H9 (cell line): ENCODE results near the gene MVD. TPM values are rescaled to one million over a fixed set of nuclear protein-coding genes. Genes with fewer than 3 reads are reported as not detected.

Experiments used
- DNase-seq: peaks from one replicate; pipeline ENCODE4 v3.0.0-alpha.2; 2017
- H2AFZ ChIP-seq: one replicate; pipeline ENCODE4 v1.6.1; 2013; ENCODE audit warnings: mild to moderate bottlenecking, low read length, control low read depth, moderate library complexity
- H2AK5ac ChIP-seq: 2 replicates; pipeline ENCODE4 v1.6.1; 2013; ENCODE audit warnings: low read length, control low read depth, mixed read lengths; ENCODE audit not compliant: insufficient read length
- H2BK120ac ChIP-seq: one replicate; pipeline ENCODE4 v1.6.1; 2013; ENCODE audit warnings: low read depth, mild to moderate bottlenecking, low read length, control low read depth, inconsistent platforms; ENCODE audit not compliant: poor library complexity, severe bottlenecking
- H2BK12ac ChIP-seq: 2 replicates; pipeline ENCODE4 v1.6.1; 2013; ENCODE audit warnings: low read length, control low read depth, mixed read lengths, low read depth; ENCODE audit not compliant: insufficient read length
- H2BK15ac ChIP-seq: 2 replicates; pipeline ENCODE4 v1.6.1; 2013; ENCODE audit warnings: low read depth, low read length, control low read depth
- H2BK20ac ChIP-seq: one replicate; pipeline ENCODE4 v1.6.1; 2013; ENCODE audit warnings: low read depth, mild to moderate bottlenecking, low read length, control low read depth, inconsistent platforms; ENCODE audit not compliant: poor library complexity, severe bottlenecking
- H2BK5ac ChIP-seq: 2 replicates; pipeline ENCODE4 v1.6.1; 2013; ENCODE audit warnings: low read length, control low read depth, mixed read lengths; ENCODE audit not compliant: insufficient read length
- H3K14ac ChIP-seq: 2 replicates; pipeline ENCODE4 v1.6.1; 2013; ENCODE audit warnings: low read length, control low read depth; ENCODE audit not compliant: insufficient read depth
- H3K18ac ChIP-seq: 2 replicates; pipeline ENCODE4 v1.6.1; 2013; ENCODE audit warnings: low read depth, mild to moderate bottlenecking, mixed read lengths, low read length, control low read depth; ENCODE audit not compliant: insufficient read length
- H3K23ac ChIP-seq: 2 replicates; pipeline ENCODE4 v1.6.1; 2013; ENCODE audit warnings: low read length, control low read depth, mixed read lengths, low read depth; ENCODE audit not compliant: insufficient read length
- H3K23me2 ChIP-seq: 2 replicates; pipeline ENCODE4 v1.6.1; 2013; ENCODE audit warnings: low read depth, mild to moderate bottlenecking, mixed read lengths, low read length, control low read depth; ENCODE audit not compliant: insufficient read length, poor library complexity, severe bottlenecking
- H3K27ac ChIP-seq: 2 replicates; pipeline ENCODE4 v1.5.1; 2013; ENCODE audit warnings: low read length, control low read depth, mixed read lengths, low read depth; ENCODE audit not compliant: insufficient read length
- H3K27me3 ChIP-seq: 2 replicates; pipeline ENCODE4 v1.6.1; 2013; ENCODE audit warnings: low read length, control low read depth, inconsistent platforms; ENCODE audit not compliant: insufficient read depth
- H3K4ac ChIP-seq: 2 replicates; pipeline ENCODE4 v1.6.1; 2013; ENCODE audit warnings: low read depth, mild to moderate bottlenecking, control low read depth, inconsistent platforms, low read length, moderate library complexity
- H3K4me1 ChIP-seq: 2 replicates; pipeline ENCODE4 v1.6.1; 2013; ENCODE audit warnings: low read length, control low read depth, inconsistent platforms; ENCODE audit not compliant: insufficient read depth
- H3K4me2 ChIP-seq: 2 replicates; pipeline ENCODE4 v1.6.1; 2013; ENCODE audit warnings: low read length, control low read depth, mixed read lengths; ENCODE audit not compliant: insufficient read length, insufficient read depth
- H3K56ac ChIP-seq: 2 replicates; pipeline ENCODE4 v1.6.1; 2013; ENCODE audit warnings: low read depth, mild to moderate bottlenecking, mixed read lengths, low read length, control low read depth; ENCODE audit not compliant: insufficient read length
- H3K79me1 ChIP-seq: 2 replicates; pipeline ENCODE4 v1.6.1; 2013; ENCODE audit warnings: low read depth, mild to moderate bottlenecking, moderate library complexity, low read length, control low read depth, inconsistent platforms; ENCODE audit not compliant: insufficient read depth, poor library complexity, severe bottlenecking
- H3K79me2 ChIP-seq: 2 replicates; pipeline ENCODE4 v1.6.1; 2013; ENCODE audit warnings: low read length, control low read depth, inconsistent platforms; ENCODE audit not compliant: insufficient read depth
- H3K9ac ChIP-seq: 2 replicates; pipeline ENCODE4 v1.6.1; 2013; ENCODE audit warnings: low read length, control low read depth, mixed read lengths; ENCODE audit not compliant: insufficient read length; ENCODE audit errors: extremely low read depth
- H3K9me3 ChIP-seq: one replicate; pipeline ENCODE4 v1.6.1; 2013; ENCODE audit warnings: low read depth, low read length, inconsistent platforms; ENCODE audit not compliant: control insufficient read depth
- H3T11ph ChIP-seq: one replicate; pipeline ENCODE4 v1.6.1; 2013; ENCODE audit warnings: mild to moderate bottlenecking, low read length, control low read depth, inconsistent platforms
- H4K20me1 ChIP-seq: one replicate; pipeline ENCODE4 v1.6.1; 2013; ENCODE audit not compliant: control insufficient read depth, insufficient read length, insufficient read depth
- H4K5ac ChIP-seq: 2 replicates; pipeline ENCODE4 v1.6.1; 2013; ENCODE audit warnings: low read depth, mild to moderate bottlenecking, mixed read lengths, low read length, control low read depth; ENCODE audit not compliant: insufficient read length
- H4K8ac ChIP-seq: replicated peaks from 2 replicates; pipeline ENCODE4 v1.6.1; 2013; ENCODE audit warnings: low read length, control low read depth, mixed read lengths, low read depth; ENCODE audit not compliant: insufficient read length
- H4K91ac ChIP-seq: 2 replicates; pipeline ENCODE4 v1.6.1; 2013; ENCODE audit warnings: low read depth, mild to moderate bottlenecking, moderate library complexity, mixed read lengths, low read length, control low read depth; ENCODE audit not compliant: insufficient read length
- H3K27ac Mint-ChIP-seq, 3 experiments: 2 replicates in 2 of 3; 3 replicates in 1 of 3; pipeline ENCODE4 v1.8.0; 2020 to 2021; ENCODE audit warnings: mixed read lengths in 3 of 3, mild to moderate bottlenecking in 1 of 3, moderate library complexity in 1 of 3
- H3K27me3 Mint-ChIP-seq: 2 replicates; pipeline ENCODE4 v1.8.0; 2021; ENCODE audit warnings: low read depth, mild to moderate bottlenecking, moderate library complexity, mixed read lengths
- H3K36me3 Mint-ChIP-seq, 3 experiments: 2 replicates in 2 of 3; 3 replicates in 1 of 3; pipeline ENCODE4 v1.8.0; 2020 to 2021; ENCODE audit warnings: low read depth in 3 of 3, mixed read lengths in 3 of 3; ENCODE audit not compliant: insufficient read depth in 1 of 3
- H3K4me1 Mint-ChIP-seq, 2 experiments: 2 replicates each; pipeline ENCODE4 v1.8.0; 2020; ENCODE audit warnings: mixed read lengths in 2 of 2
- H3K4me3 Mint-ChIP-seq, 2 experiments: 2 replicates in 1 of 2; 3 replicates in 1 of 2; pipeline ENCODE4 v1.8.0; 2020 to 2021; ENCODE audit warnings: mild to moderate bottlenecking in 2 of 2, mixed read lengths in 2 of 2, moderate library complexity in 1 of 2
- H3K9me3 Mint-ChIP-seq, 2 experiments: 2 replicates in 1 of 2; 3 replicates in 1 of 2; pipeline ENCODE4 v1.8.0; 2020; ENCODE audit warnings: mild to moderate bottlenecking in 2 of 2, mixed read lengths in 2 of 2, moderate library complexity in 1 of 2
- WGBS: extraction: QIAGEN DNeasy Blood & Tissue Kit; methylation state at CpG from one replicate; pipeline ENCODE4 v1.1.7; 2013; ENCODE audit warnings: missing lambda C conversion rate, low lambda C conversion rate, mixed read lengths; ENCODE audit not compliant: insufficient read length; ENCODE audit errors: extremely low coverage; 5-methylcytosine and 5-hydroxymethylcytosine counted together
- total RNA-seq: library from RNA; stranded (reverse); gene quantifications from 2 replicates; pipeline ENCODE4 v1.2.1, GENCODE V29; 2021
- TF ChIP-seq, protein P1 (sequence below): fragments of 200-600 bp; sonication (generic); conservative IDR thresholded peaks from 3 replicates; pipeline ENCODE4 v1.8.0; 2021; ENCODE audit warnings: antibody characterized with exemption, mild to moderate bottlenecking

MVD gene
- total RNA-seq, 1 experiment from 2014 or later: 53.2 TPM

- Histone ChIP-seq H3K4ac (no peak overlapping the region), H3K23ac (no peak overlapping the region), H3T11ph (no peak overlapping the region), H3K56ac (no peak overlapping the region), H3K4me2 (peak overlapping the region; percentile 54), H2BK5ac (no peak overlapping the region), H3K23me2 (peaks cover 15% of the 10 kb centered on the region), H3K9me3 (no peaks in the 10 kb centered on the region), H3K27me3 (no peaks in the 10 kb centered on the region), H2BK15ac (no peak overlapping the region), H3K79me1 (no peaks in the 10 kb centered on the region), H2AK5ac (no peak overlapping the region), H2BK20ac (no peak overlapping the region), H3K18ac (no peak overlapping the region), H4K5ac (no peak overlapping the region), H3K27ac (no peak overlapping the region), H2BK120ac (no peak overlapping the region), H3K14ac (no peak overlapping the region), H3K9ac (no peak overlapping the region), H4K8ac (no peak overlapping the region), H3K79me2 (no peaks in the 10 kb centered on the region), H3K4me1 (no peaks in the 10 kb centered on the region; the same call in 1 of the 2 replicates), H4K91ac (no peak overlapping the region), H2BK12ac (no peak overlapping the region), H2AFZ (no peak overlapping the region), H4K20me1 (no peaks in the 10 kb centered on the region)
- TF ChIP-seq, protein P1, sequence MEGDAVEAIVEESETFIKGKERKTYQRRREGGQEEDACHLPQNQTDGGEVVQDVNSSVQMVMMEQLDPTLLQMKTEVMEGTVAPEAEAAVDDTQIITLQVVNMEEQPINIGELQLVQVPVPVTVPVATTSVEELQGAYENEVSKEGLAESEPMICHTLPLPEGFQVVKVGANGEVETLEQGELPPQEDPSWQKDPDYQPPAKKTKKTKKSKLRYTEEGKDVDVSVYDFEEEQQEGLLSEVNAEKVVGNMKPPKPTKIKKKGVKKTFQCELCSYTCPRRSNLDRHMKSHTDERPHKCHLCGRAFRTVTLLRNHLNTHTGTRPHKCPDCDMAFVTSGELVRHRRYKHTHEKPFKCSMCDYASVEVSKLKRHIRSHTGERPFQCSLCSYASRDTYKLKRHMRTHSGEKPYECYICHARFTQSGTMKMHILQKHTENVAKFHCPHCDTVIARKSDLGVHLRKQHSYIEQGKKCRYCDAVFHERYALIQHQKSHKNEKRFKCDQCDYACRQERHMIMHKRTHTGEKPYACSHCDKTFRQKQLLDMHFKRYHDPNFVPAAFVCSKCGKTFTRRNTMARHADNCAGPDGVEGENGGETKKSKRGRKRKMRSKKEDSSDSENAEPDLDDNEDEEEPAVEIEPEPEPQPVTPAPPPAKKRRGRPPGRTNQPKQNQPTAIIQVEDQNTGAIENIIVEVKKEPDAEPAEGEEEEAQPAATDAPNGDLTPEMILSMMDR: peak; percentile 58; the same call in 2 of the 3 replicates
- Mint-ChIP-seq H3K4me3 (peak overlapping the region; percentile 61), H3K4me1 (peaks cover 15 to 30% of the 10 kb centered on the region in 2 experiments), H3K27ac (no peak overlapping the region), H3K9me3 (no peaks in the 10 kb centered on the region; a peak in 1 of 5 replicates), H3K27me3 (peaks cover 18% of the 10 kb centered on the region), H3K36me3 (peaks cover 5 to 28% (median 26%) of the 10 kb centered on the region in 3 experiments; a peak in 6 of 7 replicates)
- WGBS: no CpG with 5 or more reads among the region's 23 CpGs
- DNase-seq: peak; percentile 86
Observed at GRCh38 chr16:88633684-88634140, 29.2 kb downstream of the MVD start.
